NCI-H510A treated with DMSO at 0.1 percent for 48 hours (cell line): ENCODE results near the gene CARD10.
A peak's percentile ranks its signal among the peaks of the same experiment; 100 is the strongest.
"Not testable (repeated sequence)": the region's sequence is repeated elsewhere in the genome, so short reads cannot be mapped to it uniquely, and the experiment has no call there.

Experiments
- DNase-seq: peaks from one replicate; lab custom pipeline; 2025; lab: John Stamatoyannopoulos, UW

CARD10 gene

GRCh38 chr22:37487129-37487528 lies 32.1 kb downstream of the CARD10 start:
- DNase-seq = no peak

GRCh38 chr22:37486224-37486845 lies 32.9 kb downstream of the CARD10 start, which contains the start of gene MFNG:
Gene MFNG (minus strand): TSS chr22:37486384. CDS start chr22:37486177, 207 bp downstream.
- DNase-seq = peak; percentile 28

GRCh38 chr22:37485395-37486223 lies 33.6 kb downstream of the CARD10 start:
- DNase-seq = no peak

GRCh38 chr22:37484480-37485394 lies 34.5 kb downstream of the CARD10 start:
- DNase-seq = no peak

- no peak for DNase-seq
Measured at GRCh38 chr22:37483050-37483449, 36.2 kb downstream of the CARD10 start.

GRCh38 chr22:37482244-37482643 lies 37.0 kb downstream of the CARD10 start:
- no peak for DNase-seq

- no peak for DNase-seq
Measured at GRCh38 chr22:37481347-37481907, 37.8 kb downstream of the CARD10 start.

GRCh38 chr22:37480387-37481346 lies 38.5 kb downstream of the CARD10 start:
- no peak for DNase-seq

- DNase-seq = no peak
Measured at GRCh38 chr22:37479196-37479595, 40.0 kb downstream of the CARD10 start.

GRCh38 chr22:37476389-37477329 lies 42.6 kb downstream of the CARD10 start:
- no peak for DNase-seq

GRCh38 chr22:37474447-37475090 lies 44.6 kb downstream of the CARD10 start:
- no peak for DNase-seq

- no peak for DNase-seq
Measured at GRCh38 chr22:37473437-37473946, 45.7 kb downstream of the CARD10 start.

- no peak for DNase-seq
Measured at GRCh38 chr22:37472418-37473006, 46.7 kb downstream of the CARD10 start.

- no peak for DNase-seq
Measured at GRCh38 chr22:37471727-37472417, 47.3 kb downstream of the CARD10 start.

- no peak for DNase-seq
Measured at GRCh38 chr22:37470087-37470445, 49.1 kb downstream of the CARD10 start.

GRCh38 chr22:37469416-37470086 lies 49.7 kb downstream of the CARD10 start:
- DNase-seq = no peak

- DNase-seq = not testable (repeated sequence)
Measured at GRCh38 chr22:37468201-37468695, 51.0 kb downstream of the CARD10 start.
